HAP-1 (cell line): ENCODE data around the gene FAM149B1.
"Not testable (repeated sequence)": the region's sequence is repeated elsewhere in the genome, so short reads cannot be mapped to it uniquely, and the experiment has no call there.

Experiments used
- DNase-seq, 2 experiments: peaks; one replicate each; pipeline ENCODE4 v3.0.0-alpha.2; 2016 to 2020; ENCODE audit warnings: low spot score in 2 of 2
- H3K27me3 ChIP-seq: fragments of 250-450 bp; sonication (Bioruptor Pico); 2 replicates; pipeline ENCODE4 v1.5.1; 2020; ENCODE audit warnings: low read depth, mild to moderate bottlenecking, moderate library complexity
- H3K36me3 ChIP-seq: fragments of 250-450 bp; sonication (Bioruptor Pico); replicated peaks from 2 replicates; pipeline ENCODE4 v1.5.1; 2020; ENCODE audit warnings: mild to moderate bottlenecking
- H3K4me1 ChIP-seq: fragments of 250-450 bp; sonication (Bioruptor Pico); 2 replicates; pipeline ENCODE4 v1.5.1; 2020; ENCODE audit warnings: mild to moderate bottlenecking
- H3K4me3 ChIP-seq: fragments of 250-450 bp; sonication (Bioruptor Pico); 2 replicates; pipeline ENCODE4 v1.5.1; 2020; ENCODE audit warnings: mild to moderate bottlenecking, moderate library complexity
- H3K9me3 ChIP-seq: fragments of 250-450 bp; sonication (Bioruptor Pico); 2 replicates; pipeline ENCODE4 v1.5.1; 2020; ENCODE audit warnings: mild to moderate bottlenecking, moderate library complexity
- in situ Hi-C: fragments of 300-500 bp; cut with MboI; formaldehyde crosslinking; loops from 3 replicates; pipeline ENCODE4 v1.14.3; 2020; ENCODE audit warnings: low sequenced_read_pairs, inconsistent platforms, mixed read lengths

Gene FAM149B1

DNA sequence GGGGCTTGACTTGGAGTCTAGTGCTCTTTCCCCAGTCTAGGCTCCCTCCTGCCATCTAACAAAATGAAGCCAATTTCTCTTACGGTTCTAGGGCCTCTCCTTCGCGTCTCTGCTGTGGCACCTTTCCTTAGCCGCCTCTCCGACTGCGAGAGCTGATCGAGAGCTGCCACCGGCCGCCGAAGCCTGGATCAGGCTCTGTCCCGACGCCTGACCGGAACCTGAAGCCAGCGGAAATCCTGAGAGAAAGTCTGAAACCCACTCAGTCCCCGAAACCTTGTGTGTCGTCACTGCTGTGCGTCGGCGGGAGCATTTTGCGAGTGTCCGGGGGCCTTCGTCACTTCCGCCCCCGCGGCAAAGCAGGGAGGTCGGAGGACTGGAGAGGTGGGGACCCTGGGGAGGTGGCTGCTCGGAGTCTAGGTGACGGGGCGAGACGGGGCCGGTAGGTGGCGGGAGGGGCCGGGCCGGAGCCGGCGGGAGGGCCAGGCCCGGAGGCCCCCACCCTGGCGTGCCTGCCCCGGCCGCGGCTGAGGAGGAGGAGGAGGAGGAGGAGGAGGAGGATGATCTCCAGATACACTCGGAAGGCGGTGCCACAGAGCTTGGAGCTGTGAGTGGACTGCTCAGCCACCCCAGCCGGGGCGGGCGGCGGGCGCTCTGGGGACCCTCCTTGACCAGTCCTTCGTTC lies at the start of gene FAM149B1, which contains the start of gene ECD:
Gene FAM149B1, plus strand, starts transcription at position 337 of the 682 bp plus-strand sequence. Its CDS starts 221 bp downstream, at position 558.
Gene ECD, minus strand, starts transcription at position 226 of the 682 bp plus-strand sequence. CDS start 4,071 bp downstream, outside the sequence.
- Histone ChIP-seq H3K9me3 (no peaks in the 10 kb centered on the region), H3K36me3 (peaks cover 13% of the 10 kb centered on the region), H3K27me3 (no peaks in the 10 kb centered on the region), H3K4me1 (peaks cover 3% of the 10 kb centered on the region), H3K4me3 (peak within 1 kb of the TSS; percentile 88)
- peak; percentile 90 to 95 for DNase-seq
- in situ Hi-C loops = no loop called here

DNA sequence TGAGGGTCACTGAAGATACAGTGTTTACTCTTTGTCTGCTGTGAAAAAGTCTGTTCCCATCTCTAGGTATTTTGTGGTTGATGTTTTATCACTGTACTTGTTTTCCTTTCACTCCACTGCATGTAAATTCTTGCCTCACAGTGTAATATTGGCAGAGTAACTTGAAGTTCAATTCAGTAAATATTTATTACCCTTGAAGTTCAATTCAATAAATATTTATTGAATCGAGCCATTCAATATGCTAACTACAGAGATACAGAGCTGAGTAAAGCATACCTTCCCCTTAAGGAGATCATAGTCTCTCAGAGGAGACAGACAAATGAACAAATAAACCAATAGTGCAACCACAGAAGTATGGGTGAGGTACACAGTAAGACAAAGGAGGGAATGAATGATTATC lies 48.5 kb upstream of the FAM149B1 start:
- Histone ChIP-seq H3K36me3 (peaks cover under 1% of the 10 kb centered on the region), H3K4me1 (peaks cover 12% of the 10 kb centered on the region), H3K27me3 (no peaks in the 10 kb centered on the region), H3K4me3 (no peak overlapping the region), H3K9me3 (no peaks in the 10 kb centered on the region)
- no peak for DNase-seq
- in situ Hi-C loops = no loop called here

DNA sequence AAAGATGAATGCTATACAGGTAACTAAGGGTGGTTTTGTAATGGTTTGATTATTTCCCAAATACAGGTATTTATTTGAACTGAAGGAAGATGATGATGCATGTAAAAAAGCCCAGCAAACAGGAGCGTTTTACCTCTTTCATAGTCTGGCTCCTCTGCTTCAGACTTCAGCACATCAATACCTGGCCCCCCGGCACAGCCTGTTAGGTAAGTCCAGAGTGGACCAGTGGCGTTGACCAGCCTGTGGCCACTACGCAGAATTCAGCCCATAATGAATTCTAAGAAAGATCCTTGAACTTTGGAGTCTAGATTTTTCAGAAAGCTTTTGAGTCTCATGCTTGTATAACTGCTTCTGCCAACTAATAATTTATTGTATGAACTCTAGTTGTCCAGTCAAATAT lies 48.0 kb upstream of the FAM149B1 start:
- in situ Hi-C loops = no loop called here
- no peak for DNase-seq
- Histone ChIP-seq H3K27me3 (no peaks in the 10 kb centered on the region), H3K4me3 (no peak overlapping the region), H3K4me1 (peaks cover 12% of the 10 kb centered on the region), H3K9me3 (no peaks in the 10 kb centered on the region), H3K36me3 (peaks cover 6% of the 10 kb centered on the region)

DNA sequence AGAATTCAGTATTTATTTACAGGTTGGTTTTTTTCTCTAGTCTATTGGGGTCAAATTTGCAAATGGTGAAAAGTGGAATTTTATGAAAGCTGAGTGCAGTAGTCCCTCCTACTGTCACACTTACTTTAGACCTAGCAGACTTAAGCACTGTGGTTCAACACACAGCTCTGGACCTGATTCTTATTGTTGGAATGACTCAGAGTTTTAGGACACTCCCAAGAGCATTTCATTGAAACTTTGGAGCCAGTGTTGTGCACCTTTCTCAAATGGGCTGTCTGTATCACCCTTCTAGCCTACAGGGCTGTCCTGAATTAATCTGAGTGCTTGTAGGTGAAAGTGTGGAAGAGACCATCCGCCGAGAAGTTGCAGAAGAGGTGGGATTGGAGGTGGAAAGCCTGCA lies 41.6 kb upstream of the FAM149B1 start:
- no peak for DNase-seq
- in situ Hi-C loops = no loop called here
- peaks cover 21% of the 10 kb centered on the region for H3K36me3 ChIP-seq
- no peaks in the 10 kb centered on the region for H3K4me1 ChIP-seq
- H3K9me3 ChIP-seq = no peaks in the 10 kb centered on the region
- no peak overlapping the region for H3K4me3 ChIP-seq
- no peaks in the 10 kb centered on the region for H3K27me3 ChIP-seq

DNA sequence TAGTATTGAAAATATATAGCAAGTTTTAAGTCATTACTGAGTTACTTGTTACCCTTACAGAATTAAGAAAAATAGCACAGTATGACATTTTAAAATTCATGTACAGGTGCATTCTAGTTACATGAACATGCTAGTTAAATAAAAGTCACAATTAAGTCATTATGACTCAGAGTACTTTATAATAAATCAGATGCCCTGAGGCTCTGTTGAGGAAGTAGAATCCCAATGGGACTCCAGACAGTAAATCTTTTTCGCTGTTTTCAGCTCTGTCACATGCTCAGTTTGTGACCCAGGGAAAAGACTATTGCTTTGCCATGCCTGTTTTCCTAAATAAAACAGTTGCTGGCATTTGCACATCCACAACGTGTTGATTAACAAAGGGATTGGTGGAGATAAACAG lies 36.6 kb upstream of the FAM149B1 start:
- Histone ChIP-seq H3K4me1 (peaks cover 4% of the 10 kb centered on the region), H3K27me3 (no peaks in the 10 kb centered on the region), H3K9me3 (no peaks in the 10 kb centered on the region), H3K36me3 (peaks cover 48% of the 10 kb centered on the region), H3K4me3 (no peak overlapping the region)
- DNase-seq = no peak
- in situ Hi-C loops = no loop called here

DNA sequence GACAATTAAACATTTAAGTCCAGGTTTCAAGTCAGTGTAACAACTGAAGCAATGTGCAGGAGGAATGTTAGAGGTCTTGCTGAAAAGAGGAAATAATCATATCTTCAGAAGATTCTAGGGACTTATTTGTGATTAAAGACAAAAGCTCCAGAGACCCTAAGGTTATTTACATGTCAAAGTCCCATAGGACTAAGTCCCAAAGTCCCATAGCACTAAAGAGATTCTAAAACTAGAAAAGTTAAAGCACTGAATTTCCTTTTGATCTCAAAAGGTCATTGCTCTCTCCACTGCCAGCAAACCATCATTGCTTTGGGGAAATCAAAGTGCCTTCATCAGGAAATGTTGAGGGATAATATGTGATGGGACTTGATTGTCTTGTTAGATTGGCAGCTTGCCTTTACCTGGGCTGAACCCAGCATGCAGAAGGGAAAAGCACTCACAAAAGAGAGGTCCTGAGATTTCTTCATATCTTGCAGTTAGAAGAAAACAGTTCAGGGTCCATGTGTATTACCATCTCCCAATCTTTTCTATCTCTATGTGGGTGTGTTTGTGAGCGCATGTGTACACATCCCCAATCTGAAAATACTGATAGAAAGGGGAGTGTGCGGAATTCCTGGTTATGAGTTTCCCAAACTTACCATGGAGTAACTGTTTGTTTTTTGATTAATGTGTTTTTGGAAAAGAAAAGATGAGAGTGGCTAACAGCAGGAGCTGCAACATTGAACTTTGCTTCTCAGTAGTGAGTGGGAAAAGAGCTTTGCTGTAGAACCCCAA lies 35.8 kb upstream of the FAM149B1 start:
- in situ Hi-C loops = no loop called here
- Histone ChIP-seq H3K4me1 (peaks cover 4% of the 10 kb centered on the region), H3K27me3 (no peaks in the 10 kb centered on the region), H3K9me3 (no peaks in the 10 kb centered on the region), H3K36me3 (peaks cover 51% of the 10 kb centered on the region), H3K4me3 (no peak overlapping the region)
- no peak for DNase-seq

DNA sequence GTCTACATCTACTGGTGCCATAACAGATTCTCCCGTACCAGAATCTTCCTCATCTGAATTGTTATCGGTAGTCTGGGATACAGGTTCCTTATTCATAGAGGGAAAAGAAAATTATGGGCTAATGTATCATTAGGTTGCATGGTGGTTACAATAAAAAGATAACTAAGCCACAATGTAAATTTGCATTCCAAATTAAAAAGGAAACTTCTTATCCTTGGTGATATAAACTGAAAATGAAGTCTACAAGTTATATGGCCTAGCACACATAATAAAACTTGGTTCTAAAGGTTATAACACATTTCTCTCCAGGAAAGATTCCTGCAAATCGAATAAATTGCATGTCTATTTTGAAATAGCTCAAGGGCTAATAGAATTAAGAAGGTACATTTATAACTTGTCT lies 33.2 kb upstream of the FAM149B1 start:
- Histone ChIP-seq H3K27me3 (no peaks in the 10 kb centered on the region), H3K9me3 (no peaks in the 10 kb centered on the region), H3K4me1 (peaks cover 4% of the 10 kb centered on the region), H3K4me3 (no peak overlapping the region), H3K36me3 (peaks cover 61% of the 10 kb centered on the region)
- in situ Hi-C loops = no loop called here
- no peak for DNase-seq

DNA sequence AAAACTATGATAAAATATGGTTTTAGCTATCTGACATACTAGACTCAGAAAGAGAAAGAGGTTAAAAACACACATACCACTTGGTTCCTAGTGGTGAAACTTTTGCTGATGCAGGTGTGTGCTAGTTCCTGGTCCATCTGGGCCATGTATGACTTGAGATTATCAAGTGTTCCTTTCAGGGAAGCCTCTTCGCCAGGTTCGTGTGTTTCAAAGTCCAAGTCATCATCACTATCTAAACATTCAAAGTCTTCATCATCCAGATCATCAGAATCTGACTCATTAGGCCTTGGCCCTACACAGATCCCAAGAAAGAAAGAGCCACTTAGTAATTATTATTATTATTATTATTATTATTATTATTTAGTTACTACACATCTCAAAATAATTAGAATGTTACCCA lies 31.3 kb upstream of the FAM149B1 start:
- no peak overlapping the region for H3K4me3 ChIP-seq
- H3K27me3 ChIP-seq = no peaks in the 10 kb centered on the region
- peaks cover 5% of the 10 kb centered on the region for H3K4me1 ChIP-seq
- in situ Hi-C loops = no loop called here
- H3K36me3 ChIP-seq = peaks cover 55% of the 10 kb centered on the region
- no peaks in the 10 kb centered on the region for H3K9me3 ChIP-seq
- DNase-seq = no peak

DNA sequence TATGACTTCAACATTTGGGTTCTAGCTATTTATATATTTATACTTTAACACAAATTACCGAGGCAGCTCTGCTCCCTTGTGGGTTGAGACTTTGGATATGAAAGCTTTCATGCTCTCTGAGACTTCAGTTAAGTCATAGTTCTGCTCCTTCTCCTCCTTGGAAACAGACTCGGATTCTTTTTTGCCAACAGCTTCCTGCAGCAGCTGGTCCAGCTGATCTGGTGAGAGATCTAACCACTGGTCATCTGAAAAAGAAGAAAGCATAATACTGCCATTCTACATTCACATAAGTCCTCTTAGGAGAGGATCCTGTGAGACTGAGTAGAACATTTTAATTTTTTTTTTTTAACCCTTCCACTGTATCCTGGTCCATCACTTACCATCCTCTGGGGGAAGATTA lies 28.7 kb upstream of the FAM149B1 start:
- H3K4me3 ChIP-seq = no peak overlapping the region
- H3K27me3 ChIP-seq = no peaks in the 10 kb centered on the region
- H3K9me3 ChIP-seq = no peaks in the 10 kb centered on the region
- in situ Hi-C loops = no loop called here
- H3K4me1 ChIP-seq = peaks cover 3% of the 10 kb centered on the region; the same call in 1 of the 2 replicates
- no peak for DNase-seq
- H3K36me3 ChIP-seq = peaks cover 57% of the 10 kb centered on the region

DNA sequence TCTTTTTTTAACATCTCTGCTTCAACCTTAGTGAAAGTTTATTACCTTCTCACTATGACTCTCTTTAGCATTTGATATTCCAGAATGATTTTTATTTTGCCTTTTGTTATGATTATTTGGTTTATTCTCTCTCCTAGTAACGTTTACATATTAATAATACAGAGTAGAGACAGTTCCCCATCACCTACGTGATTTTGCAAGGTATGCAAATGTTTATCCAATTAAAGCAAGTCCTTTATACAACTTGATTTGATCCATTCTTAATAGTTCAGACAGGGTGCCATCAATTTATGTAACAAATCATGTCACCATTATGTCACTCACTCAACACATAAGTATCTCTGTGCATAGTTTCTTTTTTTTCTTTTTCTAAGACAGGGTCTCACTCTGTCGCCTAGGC lies 26.3 kb upstream of the FAM149B1 start:
- H3K36me3 ChIP-seq = peaks cover 59% of the 10 kb centered on the region
- in situ Hi-C loops = no loop called here

DNA sequence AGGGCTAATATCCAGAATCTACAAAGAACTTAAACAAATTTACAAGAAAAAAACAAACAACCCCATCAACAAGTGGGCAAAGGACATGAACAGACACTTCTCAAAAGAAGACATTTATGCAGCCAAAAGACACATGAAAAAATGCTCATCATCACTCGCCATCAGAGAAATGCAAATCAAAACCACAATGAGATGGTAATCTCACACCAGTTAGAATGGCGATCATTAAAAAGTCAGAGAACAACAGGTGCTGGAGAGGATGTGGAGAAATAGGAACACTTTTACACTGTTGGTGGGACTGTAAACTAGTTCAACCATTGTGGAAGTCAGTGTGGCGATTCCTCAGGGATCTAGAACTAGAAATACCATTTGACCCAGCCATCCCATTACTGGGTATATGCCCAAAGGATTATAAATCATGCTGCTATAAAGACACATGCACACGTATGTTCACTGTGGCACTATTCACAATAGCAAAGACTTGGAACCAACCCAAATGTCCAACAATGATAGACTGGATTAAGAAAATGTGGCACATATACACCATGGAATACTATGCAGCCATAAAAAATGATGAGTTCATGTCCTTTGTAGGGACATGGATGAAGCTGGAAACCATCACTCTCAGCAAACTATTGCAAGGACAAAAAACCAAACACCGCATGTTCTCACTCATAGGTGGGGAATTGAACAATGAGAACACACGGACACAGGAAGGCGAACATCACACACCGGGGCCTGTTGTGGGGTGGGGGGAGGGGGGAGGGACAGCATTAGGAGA lies 17.1 kb upstream of the FAM149B1 start:
- H3K36me3 ChIP-seq = peaks cover 45% of the 10 kb centered on the region
- H3K9me3 ChIP-seq, H3K27me3 ChIP-seq, H3K4me1 ChIP-seq, DNase-seq, in situ Hi-C loops, H3K4me3 ChIP-seq: not testable (repeated sequence)

More for the DNA sequence above, 26.3 kb upstream of the FAM149B1 start:
- H3K9me3 ChIP-seq = no peaks in the 10 kb centered on the region
- H3K4me3 ChIP-seq = no peak overlapping the region
- no peak for DNase-seq
- peaks cover 3% of the 10 kb centered on the region; the same call in 1 of the 2 replicates for H3K4me1 ChIP-seq
- H3K27me3 ChIP-seq = no peaks in the 10 kb centered on the region

DNA sequence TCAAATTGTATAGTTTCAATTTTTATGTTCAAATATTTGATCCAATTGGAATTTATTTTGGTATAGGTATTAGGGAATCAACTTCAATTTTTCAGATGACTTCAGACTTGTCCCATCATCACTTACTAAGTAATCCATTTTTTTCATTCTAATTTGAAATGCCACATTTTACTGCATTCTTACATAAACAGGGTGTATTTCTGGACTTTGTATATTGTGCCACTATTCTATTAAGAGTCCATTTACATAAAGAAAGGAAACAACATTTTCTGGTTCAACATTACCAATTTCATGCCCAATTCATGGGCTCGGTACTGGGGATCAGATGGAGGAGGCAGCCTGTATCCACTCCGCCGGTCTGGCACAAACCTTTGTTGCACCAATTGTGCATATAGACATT lies 15.9 kb upstream of the FAM149B1 start:
- no peaks in the 10 kb centered on the region for H3K27me3 ChIP-seq
- H3K4me3 ChIP-seq = no peak overlapping the region
- no peaks in the 10 kb centered on the region; the same call in 1 of the 2 replicates for H3K4me1 ChIP-seq
- H3K36me3 ChIP-seq = peaks cover 45% of the 10 kb centered on the region
- in situ Hi-C loops = no loop called here
- no peaks in the 10 kb centered on the region for H3K9me3 ChIP-seq
- no peak for DNase-seq

DNA sequence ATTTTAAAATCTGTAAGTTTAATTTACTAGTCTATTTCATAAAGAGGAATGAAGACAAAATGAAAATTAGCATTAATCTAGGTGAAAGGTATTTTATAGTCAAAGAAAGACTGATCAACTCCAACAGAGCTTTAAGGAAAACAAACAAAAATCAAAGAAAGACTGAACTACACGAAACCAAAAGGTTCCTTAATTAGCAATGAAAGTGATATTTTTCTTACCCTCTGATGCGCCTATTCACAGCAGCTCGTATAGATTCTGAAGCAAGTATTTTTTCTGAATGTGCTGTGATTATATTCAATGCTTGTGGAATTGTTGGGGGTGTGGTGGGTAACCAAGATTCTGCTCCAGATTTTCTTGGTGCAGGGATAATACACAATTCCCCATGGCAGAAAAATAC lies 11.9 kb upstream of the FAM149B1 start:
- in situ Hi-C loops = no loop called here
- peaks cover 40% of the 10 kb centered on the region for H3K36me3 ChIP-seq
- no peak for DNase-seq
- no peak overlapping the region for H3K4me3 ChIP-seq
- H3K4me1 ChIP-seq = no peaks in the 10 kb centered on the region; the same call in 1 of the 2 replicates
- H3K9me3 ChIP-seq = no peaks in the 10 kb centered on the region
- H3K27me3 ChIP-seq = no peaks in the 10 kb centered on the region
